K562 (cell line): ENCODE measurements around the gene SSBP2. TPM values are rescaled to one million over a fixed set of nuclear protein-coding genes. Genes with fewer than 3 reads are reported as not detected.

Experiments
- ATAC-seq: fragments of 200-7000 bp; cut with Tn5 transposase; 3 replicates; pipeline ENCODE4 v1.9.1; 2020; ENCODE audit warnings: moderate library complexity
- BruUV-seq: library from RNA; stranded (reverse); fragments of 400-500 nt; replicated peaks from 2 replicates; lab custom pipeline; 2021; lab: Mats Ljungman, UMichigan
- CTCF ChIA-PET: fragments of 300-600 bp; formaldehyde crosslinking; extraction: SDS; loops from one replicate; lab custom pipeline; 2021; ENCODE audit warnings: low intra/inter-chr PET ratio; lab: Yijun Ruan, JAX
- POLR2A ChIA-PET: fragments of 300-600, 350-650 bp; sonication (Branson Sonifier 250); formaldehyde crosslinking; extraction: SDS; loops from one replicate; lab custom pipeline; 2021; ENCODE audit warnings: antibody characterized with exemption, inconsistent platforms; lab: Yijun Ruan, JAX
- DNase-seq, 4 experiments: peaks; one replicate each; pipeline versions ENCODE4 v3.0.0 to v3.0.0-alpha.2; 2011 to 2018; ENCODE audit warnings: low spot score in 3 of 4, mixed read lengths in 3 of 4; ENCODE audit errors: extremely low read depth in 1 of 4
- FAIRE-seq: peaks from 2 replicates; lab custom pipeline; 2011; peaks lifted over from hg19 to GRCh38; lab: Jason Lieb, UNC
- H2AFZ ChIP-seq: 2 replicates; pipeline ENCODE4 v1.6.0; 2011; ENCODE audit warnings: low read depth, low read length, control low read depth, inconsistent platforms
- H3K27ac ChIP-seq: fragments of 200-600 bp; 3 replicates; pipeline ENCODE4 v1.8.0; 2011; ENCODE audit warnings: low read depth, mild to moderate bottlenecking, control low read depth, inconsistent platforms, low read length, moderate library complexity, mixed read lengths; ENCODE audit errors: extremely low read depth
- H3K27me3 ChIP-seq, 2 experiments: fragments of 300-600 bp in 1 of 2; 2 replicates in 1 of 2; 3 replicates in 1 of 2; pipeline versions ENCODE4 v1.6.0 to v1.8.0; 2011; ENCODE audit warnings: inconsistent platforms in 2 of 2, low read length in 2 of 2, mild to moderate bottlenecking in 1 of 2, mixed read lengths in 1 of 2, moderate library complexity in 1 of 2; ENCODE audit not compliant: control insufficient read depth in 2 of 2, insufficient read depth in 2 of 2
- H3K36me3 ChIP-seq: fragments of 300-600 bp; 3 replicates; pipeline ENCODE4 v1.8.0; 2011; ENCODE audit warnings: mild to moderate bottlenecking, low read length, inconsistent platforms; ENCODE audit not compliant: control insufficient read depth, insufficient read depth
- H3K4me1 ChIP-seq, 2 experiments: fragments of 200-600 bp in 1 of 2; replicated peaks in 1 of 2; 2 replicates in 1 of 2; 3 replicates in 1 of 2; pipeline versions ENCODE4 v1.5.1 to v1.8.0; 2011; ENCODE audit warnings: inconsistent platforms in 2 of 2, low read length in 2 of 2, mild to moderate bottlenecking in 1 of 2, mixed read lengths in 1 of 2, moderate library complexity in 1 of 2; ENCODE audit not compliant: control insufficient read depth in 2 of 2, insufficient read depth in 2 of 2
- H3K4me2 ChIP-seq: 2 replicates; pipeline ENCODE4 v1.6.1; 2011; ENCODE audit warnings: low read length, control low read depth, inconsistent platforms, mixed read lengths; ENCODE audit not compliant: insufficient read depth
- H3K4me3 ChIP-seq: fragments of 200-600 bp; sonication (generic), shearing (Covaris generic); 2 replicates; pipeline ENCODE4 v1.5.1; 2016; ENCODE audit warnings: control low read depth, inconsistent platforms
- H3K79me2 ChIP-seq: fragments of 200-600 bp; 3 replicates; pipeline ENCODE4 v1.8.0; 2011; ENCODE audit warnings: low read length, inconsistent platforms; ENCODE audit not compliant: control insufficient read depth, insufficient read depth
- H3K9ac ChIP-seq, 2 experiments: 2 replicates each; pipeline versions ENCODE4 v1.6.0 to v1.6.1; 2011; ENCODE audit warnings: low read depth in 2 of 2, low read length in 2 of 2, control low read depth in 1 of 2, inconsistent platforms in 1 of 2, mild to moderate bottlenecking in 1 of 2, mixed read lengths in 1 of 2; ENCODE audit not compliant: insufficient read depth in 1 of 2
- H3K9me1 ChIP-seq: one replicate; pipeline ENCODE4 v1.6.0; 2011; ENCODE audit warnings: inconsistent platforms, mild to moderate bottlenecking, low read length, moderate library complexity; ENCODE audit not compliant: control insufficient read depth, insufficient read depth
- H3K9me3 ChIP-seq: replicated peaks from 2 replicates; pipeline ENCODE4 v1.5.1; 2011; ENCODE audit warnings: low read depth, low read length, inconsistent platforms; ENCODE audit not compliant: control insufficient read depth, insufficient read depth
- H4K20me1 ChIP-seq: replicated peaks from 2 replicates; pipeline ENCODE4 v1.6.1; 2011; ENCODE audit warnings: low read length, inconsistent platforms, mixed read lengths; ENCODE audit not compliant: control insufficient read depth, insufficient read depth
- KAT7 ChIP-seq: sonication (generic); formaldehyde crosslinking; IDR thresholded peaks from 2 replicates; pipeline ENCODE4 v1.8.0; 2022; ENCODE audit warnings: missing genetic modification reagents, mild to moderate bottlenecking, borderline replicate concordance
- KLF13 ChIP-seq: fragments of 450-650 bp; IDR thresholded peaks from 2 replicates; pipeline ENCODE4 v1.6.1; 2016; ENCODE audit warnings: missing genetic modification characterization, low read depth, mild to moderate bottlenecking, missing compliant biosample characterization, moderate library complexity, borderline replicate concordance
- NFYB ChIP-seq: IDR thresholded peaks from 2 replicates; pipeline ENCODE4 v1.6.1; 2011; ENCODE audit warnings: mild to moderate bottlenecking, moderate library complexity; ENCODE audit not compliant: insufficient read length; ENCODE audit errors: extremely low read depth
- SETDB1 ChIP-seq: IDR thresholded peaks from one replicate; pipeline ENCODE4 v1.6.1; 2012; ENCODE audit warnings: low read length, control low read depth, inconsistent platforms
- SMARCA5 ChIP-seq: fragments of 450-650 bp; IDR thresholded peaks from 2 replicates; pipeline ENCODE4 v1.6.1; 2016
- ZBTB1 ChIP-seq: sonication (generic); formaldehyde crosslinking; IDR thresholded peaks from 2 replicates; pipeline ENCODE4 v1.8.1; 2023; ENCODE audit warnings: missing genetic modification reagents, low read depth, mild to moderate bottlenecking, borderline replicate concordance
- WGBS: fragments of 100-300 bp; shearing (Covaris generic); methylation state at CpG from one replicate; pipeline ENCODE4 v1.1.6; 2016; ENCODE audit warnings: low coverage, mixed read lengths; ENCODE audit not compliant: insufficient coverage; ENCODE audit errors: missing lambda C conversion rate; 5-methylcytosine and 5-hydroxymethylcytosine counted together
- in situ Hi-C: fragments of 300-500 bp; cut with MboI; formaldehyde crosslinking; loops from 4 replicates; pipeline ENCODE4 v1.15.0; 2018; ENCODE audit warnings: inconsistent platforms, mixed read lengths
- intact Hi-C: fragments of 100-400 bp; cut with micrococcal nuclease; formaldehyde crosslinking; loops from 2 replicates; pipeline ENCODE4 v1.14.2; 2022
- polyA plus RNA-seq, 8 experiments: library from polyadenylated mRNA; depleted of rRNA in 4 of 8; stranded (reverse) in 5 of 8; unstranded in 3 of 8; fragments of >200 nt; fragmentation: Nextera tagmentation in 2 of 8; fragmentation: Illumina TruSeq in 1 of 8; extraction: Ambion mirVana in 2 of 8; extraction: Trizol in 1 of 8; gene quantifications; 2 replicates each; pipeline versions ENCODE4 v1.2.1 to v1.2.3, GENCODE V29; 2011 to 2014; ENCODE audit warnings: inconsistent platforms in 1 of 8, missing spikeins in 1 of 8
- total RNA-seq, 7 experiments: library from RNA; depleted of rRNA in 6 of 7; stranded (reverse); fragments of >200 nt in 6 of 7; fragmentation: Illumina TruSeq in 2 of 7; extraction: Trizol in 2 of 7; gene quantifications; 2 replicates each; pipeline versions ENCODE4 v1.2.1 to v1.2.3, GENCODE V29; 2011 to 2021; ENCODE audit warnings: low replicate concordance in 1 of 7
- TF ChIP-seq, protein P1 (sequence below): fragments of 200-800 bp; sonication (Bioruptor generic); IDR thresholded peaks from 2 replicates; pipeline ENCODE4 v1.6.1; 2017; ENCODE audit warnings: missing genetic modification characterization, missing compliant biosample characterization

The SSBP2 gene
- total and polyA plus RNA-seq, 9 of the 15 experiments (the other 6 are each of a cell fraction or from before 2014, with no cell fraction given) = 22.3 to 133 (median 42.1) TPM

DNA sequence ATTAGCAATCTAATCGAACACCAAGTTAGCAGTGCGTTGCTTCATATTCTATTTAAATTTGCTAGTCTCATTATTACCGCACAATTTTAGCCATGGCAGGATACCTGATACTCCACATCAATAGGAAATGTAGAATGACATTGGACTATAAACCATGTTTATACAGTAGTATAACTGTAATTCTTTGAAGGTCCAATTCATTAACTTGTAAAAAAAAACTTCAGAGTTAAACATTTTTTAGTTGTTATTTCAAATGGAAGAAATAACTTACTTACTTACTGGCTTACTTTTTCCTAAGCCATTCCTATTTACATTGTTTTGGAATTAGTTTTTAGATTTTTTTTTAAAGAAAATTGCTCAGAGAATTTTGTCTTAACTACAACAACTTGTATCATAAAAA, 321.5 kb downstream of the SSBP2 start:
- FAIRE-seq = no peak
- no peak for ATAC-seq
- ChIA-PET CTCF (no interaction called here), POLR2A (interaction anchor here (1.2 kb wide), 1 partner anchor 12 kb away, joined by 4 read pairs; no protein-coding TSS in a partner anchor)
- no peak overlapping the region for H2AFZ ChIP-seq
- H3K4me3 ChIP-seq = no peak overlapping the region
- no peaks in the 10 kb centered on the region for H3K9me1 ChIP-seq
- H3K27ac ChIP-seq = no peak overlapping the region
- H3K9ac ChIP-seq = no peak overlapping the region
- H3K36me3 ChIP-seq = no peaks in the 10 kb centered on the region; the same call in 2 of the 3 replicates
- H3K4me1 ChIP-seq = no peaks in the 10 kb centered on the region; a peak in 1 of 5 replicates
- TF ChIP-seq KLF13 (no peak), ZBTB1 (no peak), SMARCA5 (no peak), NFYB (no peak), KAT7 (CRISPR knock-in tag) (no peak), SETDB1 (no peak)
- TF ChIP-seq, protein P1, sequence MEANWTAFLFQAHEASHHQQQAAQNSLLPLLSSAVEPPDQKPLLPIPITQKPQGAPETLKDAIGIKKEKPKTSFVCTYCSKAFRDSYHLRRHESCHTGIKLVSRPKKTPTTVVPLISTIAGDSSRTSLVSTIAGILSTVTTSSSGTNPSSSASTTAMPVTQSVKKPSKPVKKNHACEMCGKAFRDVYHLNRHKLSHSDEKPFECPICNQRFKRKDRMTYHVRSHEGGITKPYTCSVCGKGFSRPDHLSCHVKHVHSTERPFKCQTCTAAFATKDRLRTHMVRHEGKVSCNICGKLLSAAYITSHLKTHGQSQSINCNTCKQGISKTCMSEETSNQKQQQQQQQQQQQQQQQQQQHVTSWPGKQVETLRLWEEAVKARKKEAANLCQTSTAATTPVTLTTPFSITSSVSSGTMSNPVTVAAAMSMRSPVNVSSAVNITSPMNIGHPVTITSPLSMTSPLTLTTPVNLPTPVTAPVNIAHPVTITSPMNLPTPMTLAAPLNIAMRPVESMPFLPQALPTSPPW = no peak
- no peak overlapping the region for H3K4me2 ChIP-seq
- intact Hi-C loops = loop anchor here (5.0 to 10.0 kb wide), 4 partner anchors 75 to 798 kb away; partner anchors contain the start of gene SSBP2
- H3K79me2 ChIP-seq = no peaks in the 10 kb centered on the region
- no peaks in the 10 kb centered on the region for H3K27me3 ChIP-seq
- WGBS = 89% methylated on average over 3 of the region's 3 CpGs
- no TSS peak for BruUV-seq
- in situ Hi-C loops = loop anchor here (10.0 kb wide), 1 partner anchor 415 kb away; no protein-coding TSS in a partner anchor
- H4K20me1 ChIP-seq = no peaks in the 10 kb centered on the region
- no peak for DNase-seq
- H3K9me3 ChIP-seq = no peaks in the 10 kb centered on the region
